Endothelial cell of umbilical vein (primary cell): ENCODE results near the gene MCF2L.

ENCODE experiments used
- CTCF ChIP-seq, 2 donors: IDR thresholded peaks; 1 replicate in 1 of 2; 2 replicates in 1 of 2; pipeline ENCODE4 v1.5.1; 2011; ENCODE audit warnings: low read length in 2 of 2, mild to moderate bottlenecking in 2 of 2, moderate library complexity in 2 of 2, control low read depth in 1 of 2, inconsistent platforms in 1 of 2, low read depth in 1 of 2; ENCODE audit not compliant: insufficient read depth in 1 of 2; ENCODE audit errors: extremely low read depth in 1 of 2
- GATA2 ChIP-seq: IDR thresholded peaks from 2 replicates; pipeline ENCODE4 v1.7.0; 2011; ENCODE audit warnings: low read depth, mild to moderate bottlenecking, moderate library complexity, mixed read lengths, low read length; ENCODE audit not compliant: insufficient read length, insufficient read depth
- JUN ChIP-seq: IDR thresholded peaks from 2 replicates; pipeline ENCODE4 v1.6.1; 2011; ENCODE audit warnings: borderline replicate concordance, low read depth; ENCODE audit not compliant: insufficient read length, insufficient read depth
- MAX ChIP-seq: IDR thresholded peaks from 2 replicates; pipeline ENCODE4 v1.6.1; 2011; ENCODE audit not compliant: insufficient read depth, insufficient read length
- POLR2A ChIP-seq: IDR thresholded peaks from 2 replicates; pipeline ENCODE4 v1.6.1; 2012; ENCODE audit warnings: low read depth, mild to moderate bottlenecking, control low read depth, low read length
- POLR2AphosphoS5 ChIP-seq: IDR thresholded peaks from 2 replicates; pipeline ENCODE4 v1.6.1; 2012; ENCODE audit warnings: low read depth, mild to moderate bottlenecking, control low read depth, low read length, moderate library complexity; ENCODE audit not compliant: insufficient read depth

GRCh38 chr13:112947796-112948195 lies 21.2 kb upstream of the MCF2L start:
- TF ChIP-seq POLR2AphosphoS5, result no peak
- TF ChIP-seq CTCF (IDR thresholded peaks at IDR 0.05; ENCODE audit: extremely low read depth in 1 of 2, insufficient read depth in 1 of 2, low read depth in 1 of 2, low read length in 2 of 2), result no peak
- no peak for TF ChIP-seq POLR2A
- no peak for TF ChIP-seq JUN
- no peak for TF ChIP-seq GATA2
- no peak for TF ChIP-seq MAX
